Esophagus muscularis mucosa (tissue), 4 donors: ENCODE results near the gene TTC31. TPM values are rescaled to one million over a fixed set of nuclear protein-coding genes. Genes with fewer than 3 reads are reported as not detected.

ENCODE experiments used
- DNase-seq: peaks from one replicate; pipeline ENCODE4 v3.0.0-alpha.2; 2017; ENCODE audit errors: extremely low spot score
- H3K27ac ChIP-seq, 4 donors: fragments of 200-600 bp; sonication (generic); replicated peaks in 1 of 4; 1 replicate in 3 of 4; 2 replicates in 1 of 4; pipeline ENCODE4 v1.5.1; 2016 to 2019; ENCODE audit warnings: mild to moderate bottlenecking in 1 of 4
- H3K27me3 ChIP-seq, 4 donors: fragments of 200-600 bp; sonication (generic); one replicate each; pipeline versions ENCODE4 v1.5.1 to v1.6.0; 2016 to 2019
- H3K36me3 ChIP-seq, 4 donors: fragments of 200-600 bp; sonication (generic); one replicate each; pipeline ENCODE4 v1.5.1; 2016 to 2019
- H3K4me1 ChIP-seq, 4 donors: fragments of 200-600 bp; sonication (generic); one replicate each; pipeline ENCODE4 v1.5.1; 2016 to 2019
- H3K4me3 ChIP-seq, 4 donors: fragments of 200-600 bp; sonication (generic); 1 replicate in 2 of 4; 2 replicates in 2 of 4; pipeline ENCODE4 v1.5.1; 2016 to 2019; ENCODE audit warnings: mild to moderate bottlenecking in 4 of 4, moderate library complexity in 1 of 4
- H3K9me3 ChIP-seq, 4 donors: fragments of 200-600 bp; sonication (generic); 1 replicate in 3 of 4; 2 replicates in 1 of 4; pipeline ENCODE4 v1.5.1; 2016 to 2019
- EP300 ChIP-seq: sonication (generic); formaldehyde crosslinking; IDR thresholded peaks from one replicate; pipeline ENCODE4 v1.6.1; 2017; ENCODE audit warnings: antibody characterized with exemption
- POLR2A ChIP-seq: fragments of 450-650 bp; IDR thresholded peaks from one replicate; pipeline ENCODE4 v1.6.1; 2017; ENCODE audit warnings: antibody characterized with exemption, moderate library complexity, mild to moderate bottlenecking, low read depth
- POLR2AphosphoS5 ChIP-seq, 2 donors: sonication (generic); formaldehyde crosslinking; IDR thresholded peaks; one replicate each; pipeline ENCODE4 v1.6.1; 2017; ENCODE audit warnings: antibody characterized with exemption in 2 of 2
- WGBS: methylation state at CpG from one replicate; pipeline ENCODE4 v1.1.5; 2018; 5-methylcytosine and 5-hydroxymethylcytosine counted together
- intact Hi-C: fragments of 100-400 bp; cut with DNase I; formaldehyde crosslinking; loops from one replicate; pipeline ENCODE4 v1.15.1; 2023
- total RNA-seq, 4 donors: library from RNA; depleted of rRNA; stranded (reverse); fragments of >200 nt; gene quantifications; one replicate each; pipeline versions ENCODE4 v1.1.0 to v1.2.1, GENCODE V29; 2016
- TF ChIP-seq, protein P1 (sequence below), 3 experiments: fragments of 200-600 bp in 2 of 3; fragments of 450-650 bp in 1 of 3; sonication (generic) in 2 of 3; IDR thresholded peaks; one replicate each; pipeline ENCODE4 v1.5.1; 2017 to 2019; ENCODE audit warnings: antibody characterized with exemption in 3 of 3, mild to moderate bottlenecking in 2 of 3, moderate library complexity in 1 of 3

Gene TTC31
- total RNA-seq, 4 donors from 2014 or later = 17.4 to 23.0 (median 20.6) TPM

DNA sequence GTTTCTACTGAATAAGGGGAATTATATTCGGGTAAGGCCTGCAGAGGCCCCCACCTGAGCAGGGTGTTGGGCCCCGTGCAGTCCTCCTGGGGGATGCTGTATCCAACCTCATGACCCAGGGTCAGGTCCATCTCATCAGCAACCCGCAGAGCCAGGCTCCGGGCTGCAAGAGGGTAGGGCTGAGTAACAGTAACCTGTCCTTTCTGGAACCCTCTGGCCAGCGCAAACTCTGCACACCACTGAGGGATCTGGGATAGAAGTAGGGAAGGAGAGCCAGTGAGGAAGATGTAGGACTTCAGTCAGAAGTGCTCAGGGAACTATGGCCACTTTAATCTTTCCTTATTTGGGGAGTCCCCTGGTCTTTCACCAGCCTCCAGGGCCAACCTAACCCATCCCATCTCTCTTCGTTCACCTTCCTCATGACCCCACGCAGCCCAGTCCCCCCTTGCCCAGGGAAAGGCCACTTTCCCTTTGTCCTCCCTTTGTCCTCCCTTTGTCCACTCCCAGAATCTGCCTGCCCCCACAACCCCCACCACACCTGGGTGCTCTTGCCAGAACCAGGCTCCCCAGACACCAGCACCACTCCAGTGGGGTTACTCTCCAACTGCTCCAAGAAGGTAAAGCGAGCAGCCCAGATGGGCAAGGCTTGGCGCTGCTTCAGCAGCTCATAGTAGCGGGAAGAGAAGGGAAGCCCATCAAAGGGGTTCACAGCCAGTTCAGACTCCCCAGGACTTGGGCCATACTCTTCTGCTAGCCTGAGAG, 42.3 kb downstream of the TTC31 start:
- Histone ChIP-seq H3K27ac (no peak overlapping the region), H3K4me1 (peaks cover 14 to 22% (median 16%) of the 10 kb centered on the region in 4 donors), H3K27me3 (peaks cover 0 to 15% (median 0%) of the 10 kb centered on the region in 4 donors), H3K9me3 (no peaks in the 10 kb centered on the region), H3K4me3 (no peak overlapping the region), H3K36me3 (peaks cover 24 to 34% (median 30%) of the 10 kb centered on the region in 4 donors)
- TF ChIP-seq, protein P1, sequence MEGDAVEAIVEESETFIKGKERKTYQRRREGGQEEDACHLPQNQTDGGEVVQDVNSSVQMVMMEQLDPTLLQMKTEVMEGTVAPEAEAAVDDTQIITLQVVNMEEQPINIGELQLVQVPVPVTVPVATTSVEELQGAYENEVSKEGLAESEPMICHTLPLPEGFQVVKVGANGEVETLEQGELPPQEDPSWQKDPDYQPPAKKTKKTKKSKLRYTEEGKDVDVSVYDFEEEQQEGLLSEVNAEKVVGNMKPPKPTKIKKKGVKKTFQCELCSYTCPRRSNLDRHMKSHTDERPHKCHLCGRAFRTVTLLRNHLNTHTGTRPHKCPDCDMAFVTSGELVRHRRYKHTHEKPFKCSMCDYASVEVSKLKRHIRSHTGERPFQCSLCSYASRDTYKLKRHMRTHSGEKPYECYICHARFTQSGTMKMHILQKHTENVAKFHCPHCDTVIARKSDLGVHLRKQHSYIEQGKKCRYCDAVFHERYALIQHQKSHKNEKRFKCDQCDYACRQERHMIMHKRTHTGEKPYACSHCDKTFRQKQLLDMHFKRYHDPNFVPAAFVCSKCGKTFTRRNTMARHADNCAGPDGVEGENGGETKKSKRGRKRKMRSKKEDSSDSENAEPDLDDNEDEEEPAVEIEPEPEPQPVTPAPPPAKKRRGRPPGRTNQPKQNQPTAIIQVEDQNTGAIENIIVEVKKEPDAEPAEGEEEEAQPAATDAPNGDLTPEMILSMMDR (IDR thresholded peaks at IDR 0.05) = no peak
- TF ChIP-seq POLR2A (no peak), POLR2AphosphoS5 (IDR thresholded peaks at IDR 0.05) (no peak), EP300 (no peak)
- intact Hi-C loops = loop anchor here (5.0 kb wide), 2 partner anchors 38 to 62 kb away; no protein-coding TSS in a partner anchor
- no peak for DNase-seq
- 90% methylated on average over 10 of the region's 10 CpGs for WGBS

DNA sequence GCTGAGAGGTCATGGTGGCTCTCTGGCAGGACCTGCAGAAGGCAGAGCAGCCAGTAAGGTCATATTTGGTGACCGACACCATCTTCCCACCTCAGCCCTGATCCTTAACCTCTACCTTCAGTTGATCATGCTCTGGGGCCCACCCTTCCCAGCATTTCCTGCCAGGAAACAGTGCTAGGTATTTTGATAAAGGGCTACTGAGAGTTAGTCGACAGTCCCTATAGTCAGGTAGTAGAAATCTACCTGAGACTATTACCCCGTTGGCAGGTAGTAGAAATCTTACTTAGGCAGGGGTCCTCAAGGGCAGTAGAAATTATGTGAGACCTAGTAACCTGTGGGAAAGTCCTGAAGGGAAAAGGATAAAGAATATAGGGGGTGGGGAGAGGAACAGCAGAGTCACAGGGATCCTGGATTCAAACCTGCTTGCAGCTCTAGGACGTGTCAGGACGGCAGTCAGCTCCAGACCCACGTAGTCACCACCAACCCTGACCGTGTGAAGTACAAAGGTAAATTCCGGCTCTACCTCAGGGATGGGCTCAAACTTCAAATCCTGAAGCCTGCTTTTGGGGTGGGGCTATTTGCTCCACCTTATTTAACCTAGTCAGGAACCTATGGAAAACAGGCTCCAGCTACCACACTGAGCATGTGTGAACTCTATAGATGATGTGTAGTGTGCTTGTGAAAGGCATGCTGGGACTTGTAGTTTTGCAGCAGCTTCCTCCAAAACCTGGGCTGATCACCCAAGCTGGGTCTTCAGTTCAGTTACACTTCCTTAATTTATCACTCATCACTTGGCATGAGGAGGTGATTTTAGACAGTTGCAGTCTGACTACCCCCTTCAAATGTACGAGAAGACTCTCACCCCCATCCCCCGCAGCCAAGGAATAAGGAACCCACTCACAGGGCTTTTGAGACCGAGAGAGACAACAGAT, 43.1 kb downstream of the TTC31 start, which contains the start of gene DQX1:
Gene DQX1 (minus strand): TSS at position 515 of the 932 bp plus-strand sequence. CDS start 502 bp downstream, at position 13.
- TF ChIP-seq POLR2A (no peak), EP300 (no peak), POLR2AphosphoS5 (IDR thresholded peaks at IDR 0.05) (no peak)
- TF ChIP-seq, protein P1 (IDR thresholded peaks at IDR 0.05) = no peak
- Histone ChIP-seq H3K9me3 (no peaks in the 10 kb centered on the region), H3K27me3 (peaks cover 0 to 6% (median 0%) of the 10 kb centered on the region in 4 donors), H3K36me3 (peaks cover 24 to 34% (median 30%) of the 10 kb centered on the region in 4 donors), H3K27ac (no peak within 1 kb of the TSS), H3K4me3 (no peak within 1 kb of the TSS), H3K4me1 (peaks cover 18 to 30% (median 24%) of the 10 kb centered on the region in 4 donors)
- intact Hi-C loops = loop anchor here (5.0 kb wide), 2 partner anchors 39 to 61 kb away; no protein-coding TSS in a partner anchor
- DNase-seq = no peak
- 84% methylated on average over 11 of the region's 11 CpGs for WGBS

GRCh38 chr2:74526649-74527230, 43.9 kb downstream of the TTC31 start:
- Histone ChIP-seq H3K4me3 (no peak overlapping the region), H3K27me3 (no peaks in the 10 kb centered on the region), H3K9me3 (no peaks in the 10 kb centered on the region), H3K27ac (no peak overlapping the region), H3K36me3 (peaks cover 24 to 34% (median 30%) of the 10 kb centered on the region in 4 donors), H3K4me1 (peaks cover 24 to 38% (median 32%) of the 10 kb centered on the region in 4 donors)
- TF ChIP-seq, protein P1 (IDR thresholded peaks at IDR 0.05) = no peak
- TF ChIP-seq POLR2A = no peak
- TF ChIP-seq EP300 = no peak
- TF ChIP-seq POLR2AphosphoS5 (IDR thresholded peaks at IDR 0.05) = no peak
- intact Hi-C loops = loop anchor here (5.0 kb wide), 2 partner anchors 39 to 61 kb away; no protein-coding TSS in a partner anchor
- DNase-seq = no peak
- WGBS = 97% methylated on average over 9 of the region's 11 CpGs

DNA sequence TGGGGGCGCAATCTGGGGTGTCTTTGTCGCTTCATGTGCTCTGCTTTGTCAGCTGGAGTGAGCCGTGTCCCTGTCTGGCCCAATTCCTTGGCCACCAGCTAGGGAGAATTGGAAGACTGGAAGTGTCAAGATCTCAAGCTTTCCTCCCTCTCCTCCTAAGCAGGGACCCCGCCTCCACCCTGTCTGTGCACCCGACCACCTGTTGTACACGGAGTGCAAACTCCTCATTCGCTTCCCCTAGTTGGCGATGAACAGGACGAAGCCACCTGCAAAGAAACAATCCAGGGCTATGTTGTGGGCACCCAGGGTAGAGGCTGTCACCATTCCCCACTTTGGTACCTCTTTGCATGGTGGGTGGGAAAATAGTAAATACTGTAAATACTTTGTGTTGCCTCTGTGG, 44.9 kb downstream of the TTC31 start:
- H3K4me3 ChIP-seq = no peak overlapping the region
- H3K36me3 ChIP-seq = peaks cover 27 to 42% (median 37%) of the 10 kb centered on the region in 4 donors
- no peak overlapping the region for H3K27ac ChIP-seq
- H3K9me3 ChIP-seq = no peaks in the 10 kb centered on the region
- DNase-seq = no peak
- H3K4me1 ChIP-seq = peaks cover 24 to 42% (median 33%) of the 10 kb centered on the region in 4 donors
- H3K27me3 ChIP-seq = no peaks in the 10 kb centered on the region
- no peak for TF ChIP-seq POLR2AphosphoS5 (IDR thresholded peaks at IDR 0.05)
- no peak for TF ChIP-seq EP300
- TF ChIP-seq POLR2A = no peak
- TF ChIP-seq, protein P1 (IDR thresholded peaks at IDR 0.05) = no peak
- intact Hi-C loops = loop anchor here (2.0 to 5.0 kb wide), 3 partner anchors 25 to 60 kb away; no protein-coding TSS in a partner anchor
- 91% methylated on average over 9 of the region's 9 CpGs for WGBS
